ENCODE measurements around the gene INTS12. TPM values are rescaled to one million over a fixed set of nuclear protein-coding genes. Genes with fewer than 3 reads are reported as not detected.

The INTS12 gene
- total and polyA plus RNA-seq, 7 donors = 17.7 to 38.8 (median 27.7) TPM

- Histone ChIP-seq H3K9me3 (no peaks in the 10 kb centered on the region), H3K4me1 (peaks cover 22% of the 10 kb centered on the region), H3K4me3 (no peak overlapping the region), H3K36me3 (ENCODE audit: insufficient read depth in 1 of 2, low read depth in 1 of 2) (no peaks in the 10 kb centered on the region), H3K27me3 (ENCODE audit: insufficient read depth in 3 of 3, low read length in 2 of 3) (no peaks in the 10 kb centered on the region), H3K27ac (no peak overlapping the region)
- no peak for TF ChIP-seq CTCF (IDR thresholded peaks at IDR 0.05)
- intact Hi-C loops (cut with DNase I) = no loop called here
- ATAC-seq = no peak
- no peak for DNase-seq
- 11 to 21% (median 12%) methylated on average over 1 of the region's 1 CpG for WGBS, 3 donors
Measured at GRCh38 chr4:105634402-105635080, 73.9 kb downstream of the INTS12 start.

- no peaks in the 10 kb centered on the region for H3K36me3 ChIP-seq (ENCODE audit: insufficient read depth in 1 of 2, low read depth in 1 of 2)
- intact Hi-C loops (cut with DNase I) = no loop called here
- no peak overlapping the region for H3K27ac ChIP-seq
- H3K27me3 ChIP-seq (ENCODE audit: insufficient read depth in 3 of 3, low read length in 2 of 3) = no peaks in the 10 kb centered on the region
- H3K4me1 ChIP-seq = peaks cover 22% of the 10 kb centered on the region
- no peak for ATAC-seq
- H3K4me3 ChIP-seq = no peak overlapping the region
- TF ChIP-seq CTCF (IDR thresholded peaks at IDR 0.05) = no peak
- 51 to 71% (median 53%) methylated on average over 3 of the region's 3 CpGs for WGBS, 3 donors
- H3K9me3 ChIP-seq = no peaks in the 10 kb centered on the region
- no peak for DNase-seq
Measured at GRCh38 chr4:105633241-105633640, 75.2 kb downstream of the INTS12 start.

Other genes with a start within 250 kb of the INTS12 start
- 10 to 100 TPM; 39.9 to 48.5 (median 41.9) TPM for gene PPA2, start 234.6 kb downstream of the INTS12 start, total RNA-seq
- gene PPA2, start 234.6 kb downstream of the INTS12 start, polyA plus RNA-seq = 10 to 100 TPM; 33.1 to 43.1 (median 36.2) TPM
- not detected for gene ARHGEF38, start 156.1 kb downstream of the INTS12 start, total RNA-seq
- not detected for gene ARHGEF38, start 156.1 kb downstream of the INTS12 start, polyA plus RNA-seq
- 1 to 10 TPM; 2.6 to 6.6 (median 4.5) TPM for gene GSTCD, start 95 bp upstream of the INTS12 start, total RNA-seq
- gene GSTCD, start 95 bp upstream of the INTS12 start, polyA plus RNA-seq = 1 to 10 TPM in 2 of 3 donors, under 1 TPM in 1; 0.82 to 4.7 (median 2.8) TPM
- 10 to 100 TPM in 2 of 4 donors, 1 to 10 TPM in 1, under 1 TPM in 1; 0.98 to 18.8 (median 6.5) TPM for gene NPNT, start 186.8 kb upstream of the INTS12 start, total RNA-seq
- 1 to 10 TPM; 1.8 to 5.4 (median 4.1) TPM for gene NPNT, start 186.8 kb upstream of the INTS12 start, polyA plus RNA-seq

Measured in psoas muscle (tissue), 8 donors.